Measurements from ENCODE around the gene GCM1.

Gene GCM1

GRCh38 chr6:53144802-53145201 is 3.8 kb downstream of the GCM1 start:
- no peak for DNase-seq

DNA sequence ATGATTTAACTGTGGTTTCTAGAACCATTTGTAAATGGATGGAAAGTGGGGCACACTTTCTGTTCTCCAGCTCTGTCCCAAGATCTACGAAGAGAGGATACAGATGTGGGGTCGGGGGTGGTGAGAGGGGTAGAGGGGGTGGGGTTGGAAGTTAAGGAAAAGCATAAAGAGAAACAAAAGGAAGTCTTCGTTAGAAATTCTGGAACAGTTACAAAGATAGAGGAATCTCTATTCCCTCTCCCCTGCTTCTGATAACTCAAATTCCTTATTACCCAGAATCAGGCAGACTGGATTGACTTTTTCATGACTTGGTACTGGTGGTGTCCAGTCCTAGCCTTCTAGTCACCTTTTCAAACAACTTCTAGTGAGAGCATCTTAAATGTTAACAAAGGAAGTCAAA is 4.9 kb downstream of the GCM1 start:
- no peak for DNase-seq

DNA sequence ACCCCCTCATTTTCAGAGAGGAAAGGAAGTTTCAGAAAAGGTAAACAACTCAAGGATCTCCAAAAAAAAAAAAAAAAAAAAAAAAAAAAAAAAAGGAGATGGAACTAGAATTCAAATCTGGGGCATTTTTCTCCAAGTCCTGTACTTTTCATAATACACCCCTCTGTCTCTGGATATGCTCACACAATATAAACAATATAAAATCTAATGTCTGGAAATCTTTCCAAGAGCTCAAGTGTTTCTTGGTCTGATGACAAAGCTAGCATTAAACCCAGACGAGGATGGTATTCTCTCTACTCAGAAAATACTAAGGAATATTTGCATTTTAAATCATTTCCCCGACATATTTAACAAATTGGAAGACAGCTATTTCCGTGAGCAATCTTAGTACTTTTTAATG is 5.8 kb downstream of the GCM1 start:
- DNase-seq, result no peak

DNA sequence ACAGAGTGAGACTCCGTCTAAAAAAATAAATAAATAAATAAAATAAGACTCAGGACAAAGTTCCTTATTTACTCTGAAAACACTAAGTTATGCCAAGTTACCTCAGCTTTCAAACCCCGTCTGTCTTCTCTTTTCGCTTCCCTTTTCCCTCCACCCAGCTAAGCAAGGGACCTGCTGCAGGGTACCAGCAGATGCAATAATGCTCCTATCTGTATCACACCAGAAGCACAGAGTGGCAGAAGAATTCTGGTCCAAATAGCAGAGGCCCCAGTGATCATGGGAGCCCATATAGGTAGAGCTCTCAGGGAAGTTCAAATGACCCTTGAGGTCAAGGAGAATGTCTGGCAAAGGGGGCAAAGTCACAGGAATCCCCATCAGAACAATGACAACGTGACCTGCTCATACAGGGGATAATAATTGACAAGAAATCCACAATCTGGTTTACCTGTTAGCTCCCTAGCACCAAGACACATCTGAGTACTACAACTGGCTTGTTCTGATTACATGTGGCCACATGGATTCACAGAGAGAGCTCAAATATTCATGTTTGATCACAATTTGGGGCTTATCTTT is 8.7 kb downstream of the GCM1 start:
- no peak for DNase-seq

DNA sequence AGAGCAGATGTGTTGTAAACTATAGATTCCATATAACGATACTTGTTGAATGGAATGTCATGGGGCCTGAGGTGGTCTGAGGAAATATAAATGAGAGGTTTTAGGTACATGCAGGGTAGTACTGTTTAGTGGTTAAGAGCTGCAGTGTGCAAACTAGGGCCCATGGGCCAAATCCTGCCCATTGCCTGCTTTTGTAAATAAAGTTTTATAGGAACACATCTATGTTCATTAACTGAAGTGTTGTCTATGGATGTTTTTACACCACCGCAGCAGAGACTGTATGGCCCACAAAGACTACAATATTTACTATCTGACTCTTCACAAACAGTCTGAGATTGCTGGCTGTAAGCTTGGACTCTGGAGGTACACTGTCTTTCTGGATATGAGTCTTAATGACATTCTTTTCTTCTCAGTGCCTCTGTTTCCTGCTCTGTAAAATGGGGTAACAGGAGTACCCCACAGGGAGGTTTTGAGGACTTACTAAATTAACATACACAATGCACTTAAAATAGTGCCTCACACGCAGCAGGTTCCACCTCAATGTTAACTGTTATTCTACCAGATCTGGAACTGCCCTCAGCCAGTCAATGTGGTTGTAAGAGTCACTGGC is 12.5 kb downstream of the GCM1 start:
- no peak for DNase-seq

GRCh38 chr6:53134601-53135235 is 13.9 kb downstream of the GCM1 start:
- DNase-seq, result no peak

GRCh38 chr6:53133961-53134360 is 14.7 kb downstream of the GCM1 start:
- no peak for DNase-seq

DNA sequence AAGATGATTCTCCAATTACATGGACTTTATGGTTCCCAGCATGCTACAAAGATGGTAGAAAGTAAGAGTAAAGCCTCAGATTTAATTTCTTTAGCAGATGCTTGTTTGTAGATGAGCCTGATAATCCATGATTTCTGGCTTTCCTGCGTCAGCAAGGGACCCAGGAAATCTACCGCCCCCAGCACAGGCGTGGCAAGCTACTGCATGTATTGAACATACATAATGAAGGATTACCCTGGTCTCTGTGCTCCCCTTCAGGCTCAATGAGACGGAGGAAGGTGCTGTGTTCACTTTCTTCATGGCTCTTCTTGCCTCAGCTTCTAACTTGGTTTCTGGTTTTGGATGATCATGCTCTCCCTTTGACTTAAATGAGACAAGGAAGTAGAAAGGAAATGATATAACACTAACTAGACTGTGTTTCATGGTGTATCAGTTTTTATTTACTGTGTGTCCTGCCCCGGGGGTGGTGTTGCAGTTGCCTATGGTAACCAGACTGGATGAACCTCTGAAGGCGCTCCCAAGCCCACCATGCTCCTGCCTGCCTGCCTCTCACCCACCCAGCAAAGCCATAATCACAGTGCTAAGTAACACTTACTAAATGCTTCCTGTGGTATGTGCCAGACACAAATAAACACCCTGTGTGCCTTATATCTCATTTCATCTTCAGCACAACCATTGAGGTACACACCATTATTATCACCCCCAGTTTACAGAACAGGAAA is 17.9 kb downstream of the GCM1 start:
- DNase-seq, result no peak

GRCh38 chr6:53128842-53129241 is 19.8 kb downstream of the GCM1 start:
- DNase-seq, result no peak

DNA sequence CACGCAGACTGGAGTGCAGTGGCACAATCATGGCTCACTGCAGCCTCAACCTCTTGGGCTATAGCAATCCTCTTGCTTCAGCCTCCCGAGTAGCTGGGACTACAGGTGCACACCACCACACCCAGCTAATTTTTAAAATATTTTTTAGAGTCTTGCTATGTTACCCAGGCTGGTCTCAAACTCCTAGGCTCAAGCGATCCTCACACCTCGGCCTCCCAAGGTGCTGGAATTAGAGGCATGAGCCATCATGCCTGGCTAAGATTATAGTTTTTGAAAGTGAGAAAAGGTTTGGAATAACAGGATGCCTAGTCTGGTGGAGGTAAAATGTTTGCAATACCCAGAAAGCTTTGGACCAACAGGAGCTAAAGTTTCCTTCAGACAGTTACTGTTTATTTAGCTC is 23.4 kb downstream of the GCM1 start:
- DNase-seq, result no peak

DNA sequence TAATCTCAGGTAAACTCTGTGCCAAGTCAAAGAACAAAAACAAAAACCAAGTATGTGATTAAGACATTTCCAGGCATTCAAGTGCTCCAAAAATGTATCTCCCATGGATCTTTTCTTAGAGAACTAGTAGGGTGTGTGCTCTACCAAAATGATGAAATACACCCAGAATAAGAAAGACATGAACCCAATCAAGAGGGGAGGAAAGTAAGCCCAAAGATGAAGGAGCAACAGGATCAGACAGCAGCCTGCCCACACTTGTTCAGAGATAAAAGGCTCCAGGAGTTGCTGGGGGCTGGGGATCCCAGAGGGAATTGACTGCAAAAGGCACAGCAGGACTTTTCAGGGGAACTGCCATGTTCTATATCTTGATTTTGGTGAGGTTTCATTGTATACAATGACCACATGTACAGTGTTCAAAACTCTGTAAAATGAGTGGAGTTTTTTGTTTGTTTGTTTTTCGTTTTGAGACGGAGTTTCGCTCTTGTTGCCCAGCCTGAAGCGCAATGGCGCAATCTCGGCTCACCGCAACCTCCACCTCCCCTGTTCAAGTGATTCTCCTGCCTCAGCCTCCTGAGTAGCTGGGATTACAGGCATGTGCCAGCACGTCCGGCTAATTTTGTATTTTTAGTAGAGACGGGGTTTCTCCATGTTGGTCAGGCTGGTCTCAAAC is 24.4 kb downstream of the GCM1 start:
- DNase-seq, result no peak

DNA sequence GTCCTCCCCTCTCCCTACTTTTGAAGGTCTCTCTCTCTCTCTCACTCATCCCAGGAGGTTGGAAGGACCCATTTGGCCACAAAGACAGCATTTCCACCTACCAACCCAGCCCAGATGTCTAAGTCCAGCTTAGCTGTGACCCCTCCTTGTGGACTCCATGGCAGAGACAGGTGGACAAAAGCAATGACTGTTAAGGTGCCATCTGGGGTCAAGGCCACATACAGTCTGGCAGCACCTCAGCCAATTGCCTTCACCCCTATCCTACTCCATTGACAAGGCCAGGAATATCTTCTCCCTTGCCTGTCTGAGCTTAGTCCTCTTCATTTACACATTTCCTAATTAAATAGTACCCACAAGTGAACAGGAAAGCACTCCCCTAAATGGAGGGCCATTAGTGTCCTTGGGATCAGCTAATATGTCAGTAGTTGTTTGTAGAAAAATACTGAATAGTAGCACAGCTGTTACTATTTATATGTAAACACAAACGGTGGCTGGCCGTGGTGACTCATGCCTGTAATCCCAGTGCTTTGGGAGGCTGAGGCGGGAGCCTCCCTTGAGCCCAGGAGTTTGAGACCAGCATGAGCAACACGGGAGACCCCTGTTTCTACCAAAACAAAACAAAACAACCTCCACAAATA is 28.8 kb downstream of the GCM1 start:
- no peak for DNase-seq

- DNase-seq, result no peak
Observed at GRCh38 chr6:53119349-53119748, 29.3 kb downstream of the GCM1 start.

- no peak for DNase-seq
Observed at GRCh38 chr6:53115741-53116140, 32.9 kb downstream of the GCM1 start.

- DNase-seq, result no peak
Observed at GRCh38 chr6:53115113-53115512, 33.5 kb downstream of the GCM1 start.

DNA sequence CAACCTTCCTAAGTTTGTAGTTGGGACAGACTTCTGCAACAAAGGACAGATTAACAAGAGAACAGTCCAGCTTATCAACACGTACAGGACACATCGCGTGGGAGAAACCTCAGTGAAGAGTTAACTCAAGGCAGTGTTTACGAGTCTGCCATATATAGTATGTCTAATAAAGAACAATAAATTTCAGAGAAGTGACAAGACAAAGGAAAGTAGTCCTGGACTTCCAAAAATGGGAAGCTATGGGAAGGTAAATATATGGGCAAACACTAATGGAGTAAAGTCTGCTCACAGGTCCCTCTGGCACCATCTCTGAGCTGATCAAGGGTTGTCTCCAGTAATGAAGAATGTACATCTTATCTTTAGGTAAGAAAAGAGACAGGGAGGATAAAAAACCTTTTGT is 34.9 kb downstream of the GCM1 start:
- no peak for DNase-seq

- no peak for DNase-seq
Observed at GRCh38 chr6:53112871-53113270, 35.8 kb downstream of the GCM1 start.

DNA sequence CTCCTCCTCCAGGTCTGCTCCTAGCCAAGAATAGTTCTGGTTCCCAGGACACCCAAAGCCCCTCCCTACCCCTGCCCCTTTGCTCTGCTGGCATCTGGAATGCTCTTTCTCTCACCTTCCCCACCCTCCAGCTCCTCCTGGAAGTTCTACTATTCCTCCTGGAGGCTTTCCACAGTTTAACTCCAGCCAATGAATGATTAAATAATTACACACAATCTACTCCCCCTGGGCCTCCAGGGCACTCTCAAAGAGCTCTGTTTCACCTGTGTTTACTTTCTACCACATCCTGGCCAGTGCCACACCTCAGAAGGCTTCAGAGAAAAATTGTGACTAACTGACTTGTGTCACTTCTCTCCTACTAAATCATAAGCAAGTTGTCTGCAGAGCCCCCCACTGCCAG is 36.2 kb downstream of the GCM1 start:
- no peak for DNase-seq

DNA sequence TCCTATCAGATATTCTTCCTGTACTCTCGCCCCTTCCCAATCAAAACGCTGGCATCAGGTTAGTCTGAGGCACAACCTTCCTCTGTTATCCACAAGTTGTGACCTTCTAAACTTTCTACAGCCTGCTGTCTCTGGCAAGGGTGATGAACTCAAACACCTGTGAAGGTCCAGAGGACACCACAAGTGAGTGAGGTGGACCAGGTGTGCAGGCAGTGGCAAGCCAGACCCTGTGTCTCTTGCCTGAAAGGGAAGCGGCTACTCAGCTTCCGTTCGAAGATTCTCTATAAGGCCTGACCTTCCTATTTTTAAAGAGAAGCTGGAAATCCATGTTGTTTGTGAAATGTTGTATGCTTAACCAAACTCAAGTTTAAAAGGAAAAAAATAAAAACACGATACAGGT is 36.8 kb downstream of the GCM1 start:
- no peak for DNase-seq

- no peak for DNase-seq
Observed at GRCh38 chr6:53109612-53110011, 39.0 kb downstream of the GCM1 start.

GRCh38 chr6:53107091-53107490 is 41.5 kb downstream of the GCM1 start:
- no peak for DNase-seq

- DNase-seq, result no peak
Observed at GRCh38 chr6:53104916-53105315, 43.7 kb downstream of the GCM1 start.
